OCI-LY7 (cell line): ENCODE results near the gene TPSD1.

Source experiments
- EZH2phosphoT487 ChIP-seq: fragments of 200-600 bp; sonication (generic); IDR thresholded peaks from 2 replicates; pipeline ENCODE4 v1.6.1; 2018; ENCODE audit warnings: low read depth, borderline replicate concordance, mild to moderate bottlenecking, mixed run types, antibody characterized with exemption, low read length, moderate library complexity, mixed read lengths
- TF ChIP-seq, protein P1 (sequence below): fragments of 200-600 bp; sonication (generic); conservative IDR thresholded peaks from 2 replicates; pipeline ENCODE4 v1.5.1; 2014; ENCODE audit warnings: mild to moderate bottlenecking, antibody characterized with exemption, low read length, moderate library complexity, mixed read lengths

DNA sequence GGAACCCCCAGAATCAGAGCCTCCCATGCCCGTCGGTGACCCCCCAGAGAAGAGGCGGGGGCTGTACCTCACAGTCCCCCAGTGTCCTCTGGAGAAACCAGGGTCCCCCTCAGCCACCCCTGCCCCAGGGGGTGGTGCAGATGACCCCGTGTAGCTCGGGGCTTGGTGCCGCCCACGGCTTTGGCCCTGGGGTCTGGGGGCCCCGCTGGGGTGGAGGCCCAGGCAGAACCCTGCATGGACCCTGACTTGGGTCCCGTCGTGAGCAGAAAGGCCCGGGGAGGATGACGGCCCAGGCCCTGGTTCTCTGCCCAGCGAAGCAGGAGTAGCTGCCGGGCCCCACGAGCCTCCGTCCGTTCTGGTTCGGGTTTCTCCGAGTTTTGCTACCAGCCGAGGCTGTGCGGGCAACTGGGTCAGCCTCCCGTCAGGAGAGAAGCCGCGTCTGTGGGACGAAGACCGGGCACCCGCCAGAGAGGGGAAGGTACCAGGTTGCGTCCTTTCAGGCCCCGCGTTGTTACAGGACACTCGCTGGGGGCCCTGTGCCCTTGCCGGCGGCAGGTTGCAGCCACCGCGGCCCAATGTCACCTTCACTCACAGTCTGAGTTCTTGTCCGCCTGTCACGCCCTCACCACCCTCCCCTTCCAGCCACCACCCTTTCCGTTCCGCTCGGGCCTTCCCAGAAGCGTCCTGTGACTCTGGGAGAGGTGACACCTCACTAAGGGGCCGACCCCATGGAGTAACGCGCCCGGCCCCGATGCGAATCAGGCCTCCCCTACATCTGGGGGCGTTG is 34.8 kb upstream of the TPSD1 start:
- TF ChIP-seq, protein P1, sequence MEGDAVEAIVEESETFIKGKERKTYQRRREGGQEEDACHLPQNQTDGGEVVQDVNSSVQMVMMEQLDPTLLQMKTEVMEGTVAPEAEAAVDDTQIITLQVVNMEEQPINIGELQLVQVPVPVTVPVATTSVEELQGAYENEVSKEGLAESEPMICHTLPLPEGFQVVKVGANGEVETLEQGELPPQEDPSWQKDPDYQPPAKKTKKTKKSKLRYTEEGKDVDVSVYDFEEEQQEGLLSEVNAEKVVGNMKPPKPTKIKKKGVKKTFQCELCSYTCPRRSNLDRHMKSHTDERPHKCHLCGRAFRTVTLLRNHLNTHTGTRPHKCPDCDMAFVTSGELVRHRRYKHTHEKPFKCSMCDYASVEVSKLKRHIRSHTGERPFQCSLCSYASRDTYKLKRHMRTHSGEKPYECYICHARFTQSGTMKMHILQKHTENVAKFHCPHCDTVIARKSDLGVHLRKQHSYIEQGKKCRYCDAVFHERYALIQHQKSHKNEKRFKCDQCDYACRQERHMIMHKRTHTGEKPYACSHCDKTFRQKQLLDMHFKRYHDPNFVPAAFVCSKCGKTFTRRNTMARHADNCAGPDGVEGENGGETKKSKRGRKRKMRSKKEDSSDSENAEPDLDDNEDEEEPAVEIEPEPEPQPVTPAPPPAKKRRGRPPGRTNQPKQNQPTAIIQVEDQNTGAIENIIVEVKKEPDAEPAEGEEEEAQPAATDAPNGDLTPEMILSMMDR, result no peak
- no peak for TF ChIP-seq EZH2phosphoT487
